ENCODE measurements around the gene RUNX3.
A peak's percentile ranks its signal among the peaks of the same experiment; 100 is the strongest.
"Not testable (repeated sequence)": the region's sequence is repeated elsewhere in the genome, so short reads cannot be mapped to it uniquely, and the experiment has no call there.

RUNX3 gene

GRCh38 chr1:24918995-24919605 is 11.0 kb downstream of the RUNX3 start:
- H3K27ac ChIP-seq: peak overlapping the region in 1 of 21 experiments; percentile 59
- no peak overlapping the region for H3K4me3 ChIP-seq

- Histone ChIP-seq H3K4me3 (no peak overlapping the region), H3K27ac (no peak overlapping the region)
Measured at GRCh38 chr1:24918370-24918769, 11.7 kb downstream of the RUNX3 start.

DNA sequence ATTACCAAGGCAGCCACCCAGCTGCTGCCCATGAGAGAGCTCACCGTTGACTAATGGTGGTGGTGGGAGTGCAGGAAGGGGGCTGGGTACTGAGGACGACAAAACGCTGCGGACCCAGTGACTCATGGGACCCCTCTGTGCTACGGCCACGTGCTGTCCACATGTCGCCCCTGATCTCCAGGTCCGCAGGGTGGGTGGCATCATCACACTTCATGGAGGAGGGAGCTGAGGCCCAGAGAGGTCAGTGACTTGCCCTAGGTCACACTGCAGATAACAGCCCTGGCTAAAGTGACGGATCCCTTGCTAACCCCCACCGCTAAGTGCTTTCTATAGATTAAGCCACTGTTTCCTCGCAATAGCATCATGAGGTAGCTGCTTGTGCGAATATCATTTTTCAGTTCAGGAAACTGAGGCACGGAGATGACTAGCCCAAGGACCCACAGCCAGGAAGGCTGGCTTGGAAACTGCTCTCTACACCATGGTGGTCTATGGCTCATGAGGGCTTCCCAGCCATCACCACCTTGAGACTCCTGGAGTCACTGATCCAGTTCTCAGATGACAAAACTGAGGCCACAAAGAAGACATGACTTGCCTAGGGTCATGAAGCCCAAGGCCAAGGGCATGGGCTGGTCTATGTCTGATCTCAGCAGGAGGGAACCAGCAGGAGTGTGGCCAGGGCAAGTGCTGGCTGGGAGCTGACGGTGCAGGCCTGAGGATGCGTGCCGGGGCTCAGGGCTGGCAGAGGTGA is 12.6 kb downstream of the RUNX3 start:
- Histone ChIP-seq H3K4me3 (no peak overlapping the region), H3K27ac (peak overlapping the region in 1 of 21 experiments; percentile 47)

DNA sequence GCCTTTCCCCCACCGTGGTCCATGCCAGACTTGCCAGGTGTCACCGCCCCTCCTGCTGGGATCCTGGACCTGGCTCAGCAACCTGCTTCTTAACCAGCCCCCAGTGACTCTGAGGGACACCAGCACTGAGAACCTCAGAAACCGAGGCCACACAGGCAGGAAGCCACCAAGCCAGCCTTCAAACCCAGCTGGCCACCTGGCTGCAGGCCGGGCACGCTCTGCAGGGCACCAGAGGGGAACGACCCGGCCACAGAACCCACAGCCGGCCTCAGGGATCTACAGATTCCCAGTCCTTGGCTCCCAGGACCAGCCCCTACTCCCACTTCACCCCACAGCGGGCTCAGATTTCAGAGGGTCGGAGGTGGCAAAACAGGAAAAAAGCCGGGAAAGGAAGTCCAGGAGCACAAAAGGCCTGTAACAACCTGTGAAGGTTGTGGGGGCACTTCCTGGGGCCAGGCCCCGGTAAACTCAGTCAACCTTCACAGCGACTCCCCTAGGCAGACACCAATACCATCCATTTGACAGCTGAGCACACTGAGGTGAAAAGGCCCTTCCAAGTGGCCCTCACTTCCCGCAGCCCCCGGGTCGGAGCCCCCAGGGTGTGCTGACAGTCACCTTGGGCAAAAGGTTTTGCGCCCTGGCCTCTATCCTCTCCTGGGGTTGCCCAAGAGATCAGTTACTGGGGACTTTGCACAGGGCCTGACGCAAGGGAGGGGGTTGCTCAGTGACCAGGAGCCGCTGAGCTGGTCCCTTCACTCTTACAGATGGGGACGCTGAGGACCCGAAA is 14.1 kb downstream of the RUNX3 start:
- Histone ChIP-seq H3K27ac (peak overlapping the region in 7 of 21 experiments; percentile 3 to 80 (median 57)), H3K4me3 (no peak overlapping the region)

GRCh38 chr1:24914226-24915069 is 15.6 kb downstream of the RUNX3 start:
- Histone ChIP-seq H3K4me3 (no peak overlapping the region), H3K27ac (peak overlapping the region in 17 of 21 experiments; percentile 6 to 80 (median 33))

GRCh38 chr1:24913616-24914225 is 16.4 kb downstream of the RUNX3 start:
- peak overlapping the region in 11 of 21 experiments; percentile 18 to 80 (median 57) for H3K27ac ChIP-seq
- H3K4me3 ChIP-seq: no peak overlapping the region

- H3K4me3 ChIP-seq: no peak overlapping the region
- H3K27ac ChIP-seq: peak overlapping the region in 9 of 21 experiments; percentile 5 to 80 (median 37)
Measured at GRCh38 chr1:24913274-24913604, 16.8 kb downstream of the RUNX3 start.

GRCh38 chr1:24912376-24913273 is 17.5 kb downstream of the RUNX3 start:
- no peak overlapping the region for H3K4me3 ChIP-seq
- peak overlapping the region in 11 of 21 experiments; percentile 0 to 80 (median 65) for H3K27ac ChIP-seq

DNA sequence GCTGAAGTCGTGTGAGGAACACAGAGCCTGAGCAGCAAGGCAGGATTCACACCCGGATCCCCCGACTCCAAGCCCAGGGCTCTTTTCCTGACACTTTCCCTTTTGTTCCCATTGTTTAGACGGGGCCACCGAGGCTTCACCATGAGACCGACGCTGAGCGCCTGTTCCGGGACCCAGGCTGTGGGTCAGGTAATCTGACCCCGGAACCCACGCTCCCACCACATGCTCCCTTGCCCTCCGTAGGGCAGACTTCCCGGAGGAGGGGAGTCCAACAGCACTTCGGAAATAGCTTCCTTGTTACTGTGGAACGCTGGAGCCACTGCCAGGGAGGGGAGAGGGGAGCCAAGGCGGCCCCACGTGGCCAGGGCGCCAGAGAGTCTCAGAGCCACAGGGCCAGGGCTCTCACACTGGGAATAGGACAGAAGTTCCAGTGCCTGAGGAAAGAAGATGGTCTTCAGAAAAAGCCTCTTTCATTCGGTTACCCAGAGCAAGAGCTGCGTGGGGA is 18.4 kb downstream of the RUNX3 start:
- H3K27ac ChIP-seq: peak overlapping the region in 15 of 21 experiments; percentile 0 to 80 (median 54)
- H3K4me3 ChIP-seq: no peak overlapping the region

DNA sequence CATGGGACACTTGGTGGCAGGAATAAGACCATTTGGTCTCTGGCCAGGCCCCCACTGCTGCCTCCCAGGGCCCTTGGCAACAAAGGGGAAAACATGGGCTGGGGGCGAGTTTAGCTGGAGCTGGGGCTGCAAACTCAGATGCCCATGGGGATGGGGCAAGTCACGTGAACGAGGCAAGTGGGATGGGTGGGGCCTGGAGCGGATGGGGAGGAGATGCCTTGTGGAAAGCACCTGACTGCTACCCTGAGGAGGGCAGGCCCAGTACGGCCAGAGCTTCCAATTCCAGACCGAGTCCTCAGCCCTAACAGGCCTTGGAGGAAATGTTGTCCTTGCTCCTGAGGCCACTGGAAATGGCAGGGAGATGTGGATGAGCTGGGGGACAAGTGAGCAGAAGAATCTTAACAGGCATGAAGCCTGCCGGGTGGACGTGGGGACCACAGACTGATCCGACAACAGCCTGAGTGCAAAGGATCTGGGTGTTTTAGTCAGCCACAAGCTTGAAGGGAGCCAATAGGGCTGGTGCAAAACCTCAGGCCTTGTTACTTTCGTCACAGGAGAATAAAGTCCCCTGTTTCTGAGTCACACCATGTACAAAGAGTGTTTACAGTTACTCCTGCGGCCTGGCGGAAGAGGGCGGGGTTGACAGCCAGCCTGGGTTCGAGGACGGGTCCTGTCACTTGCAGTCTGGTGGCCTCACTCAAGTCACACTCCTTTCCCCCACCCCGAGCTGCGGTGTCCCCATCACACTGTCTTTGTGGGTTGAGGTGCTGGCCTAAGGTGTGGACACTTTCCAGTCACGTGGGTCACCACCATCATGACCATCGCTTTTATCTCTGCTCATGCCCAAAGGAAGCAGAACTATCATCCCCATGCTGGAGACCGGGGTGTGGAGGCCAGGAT is 19.1 kb downstream of the RUNX3 start:
- Histone ChIP-seq H3K27ac (peak overlapping the region in 15 of 21 experiments; percentile 5 to 87 (median 55)), H3K4me3 (no peak overlapping the region)

- Histone ChIP-seq H3K27ac (peak overlapping the region in 13 of 21 experiments; percentile 1 to 87 (median 63)), H3K4me3 (no peak overlapping the region)
Measured at GRCh38 chr1:24910210-24910609, 19.9 kb downstream of the RUNX3 start.

DNA sequence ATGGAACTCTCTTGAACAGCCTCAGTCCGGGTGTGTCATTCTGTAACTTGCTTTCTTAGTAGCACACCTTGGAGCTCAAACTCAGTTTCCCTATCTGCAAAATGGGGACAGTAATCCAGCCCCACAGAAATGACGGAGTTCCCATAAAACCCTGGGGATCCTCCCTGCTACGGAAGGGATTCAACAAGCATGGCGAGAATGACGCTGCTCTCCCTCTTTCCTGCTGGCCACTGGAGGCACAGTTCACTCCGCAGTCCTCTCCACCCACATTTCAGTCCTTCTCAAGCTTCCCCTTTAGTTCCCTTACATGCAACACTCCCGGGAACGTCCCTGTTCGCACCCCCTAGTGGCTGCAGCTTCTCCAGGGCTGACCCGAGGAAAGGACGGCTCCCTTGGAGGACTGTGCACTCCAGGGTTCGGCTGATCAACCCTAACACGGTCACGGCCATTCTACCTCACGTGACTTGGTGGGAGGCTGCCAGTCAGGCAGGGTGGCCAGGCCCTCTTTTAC is 20.6 kb downstream of the RUNX3 start:
- H3K4me3 ChIP-seq: no peak overlapping the region
- H3K27ac ChIP-seq: peak overlapping the region in 4 of 21 experiments; percentile 6 to 35 (median 22)

DNA sequence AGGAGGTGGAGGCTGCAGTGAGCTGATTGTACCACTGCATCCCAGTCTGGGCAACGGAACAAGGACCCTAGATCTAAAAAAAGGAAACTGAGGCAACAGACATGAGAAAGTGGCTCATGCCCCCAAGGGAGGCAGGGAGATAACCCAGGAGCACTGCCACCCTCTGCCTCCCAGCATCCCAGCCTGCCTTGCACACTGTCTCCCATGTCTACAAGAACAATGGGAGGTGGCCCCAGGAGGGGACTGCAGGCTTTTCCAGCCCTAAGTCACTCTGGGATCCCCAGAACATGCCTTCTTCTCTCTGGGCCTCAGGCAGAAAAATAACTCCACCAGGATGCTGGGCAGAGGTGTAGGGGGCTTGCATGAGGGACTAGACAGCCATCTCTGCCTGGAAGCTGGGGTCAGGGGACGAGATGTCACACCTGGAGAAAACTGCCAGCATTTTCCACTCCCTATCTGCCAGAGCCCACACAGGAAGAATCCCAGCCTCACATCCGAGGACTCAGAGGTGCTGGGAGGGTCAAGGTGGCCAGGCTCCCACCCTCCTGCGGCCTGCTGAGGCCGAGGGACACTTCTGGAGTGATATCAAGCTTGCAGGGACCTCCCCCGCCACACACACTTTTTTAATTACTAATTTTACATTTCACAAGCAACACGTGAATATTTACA is 21.4 kb downstream of the RUNX3 start:
- Histone ChIP-seq H3K27ac (no peak overlapping the region), H3K4me3 (no peak overlapping the region)

GRCh38 chr1:24907587-24908294 is 22.3 kb downstream of the RUNX3 start:
- H3K27ac ChIP-seq, H3K4me3 ChIP-seq: not testable (repeated sequence)

- H3K4me3 ChIP-seq: no peak overlapping the region
- H3K27ac ChIP-seq: no peak overlapping the region
Measured at GRCh38 chr1:24906760-24907490, 23.2 kb downstream of the RUNX3 start.
